Measurements from ENCODE around the gene TRAM2.

The TRAM2 gene

GRCh38 chr6:52566201-52566600 is 10.7 kb downstream of the TRAM2 start:
- ATAC-seq, result no peak

GRCh38 chr6:52564856-52565255 is 12.0 kb downstream of the TRAM2 start:
- no peak for ATAC-seq

GRCh38 chr6:52562911-52563310 is 13.9 kb downstream of the TRAM2 start:
- ATAC-seq, result no peak

- no peak for ATAC-seq
Observed at GRCh38 chr6:52560462-52560861, 16.4 kb downstream of the TRAM2 start.

- ATAC-seq, result no peak
Observed at GRCh38 chr6:52558266-52559000, 18.4 kb downstream of the TRAM2 start.

GRCh38 chr6:52557389-52558265 is 19.2 kb downstream of the TRAM2 start:
- ATAC-seq, result no peak

GRCh38 chr6:52555518-52556233 is 21.2 kb downstream of the TRAM2 start:
- ATAC-seq, result no peak

- no peak for ATAC-seq
Observed at GRCh38 chr6:52554684-52555280, 22.1 kb downstream of the TRAM2 start.

- no peak for ATAC-seq
Observed at GRCh38 chr6:52553719-52554118, 23.1 kb downstream of the TRAM2 start.

- ATAC-seq, result no peak
Observed at GRCh38 chr6:52553158-52553557, 23.7 kb downstream of the TRAM2 start.

- ATAC-seq, result no peak
Observed at GRCh38 chr6:52552278-52552643, 24.6 kb downstream of the TRAM2 start.

- no peak for ATAC-seq
Observed at GRCh38 chr6:52551483-52552277, 25.2 kb downstream of the TRAM2 start.

- ATAC-seq, result no peak
Observed at GRCh38 chr6:52550870-52551269, 26.0 kb downstream of the TRAM2 start.

GRCh38 chr6:52550014-52550575 is 26.8 kb downstream of the TRAM2 start:
- no peak for ATAC-seq

- ATAC-seq, result no peak
Observed at GRCh38 chr6:52549428-52549827, 27.4 kb downstream of the TRAM2 start.

GRCh38 chr6:52548999-52549398 is 27.9 kb downstream of the TRAM2 start:
- ATAC-seq, result no peak

- ATAC-seq, result no peak
Observed at GRCh38 chr6:52548353-52548713, 28.5 kb downstream of the TRAM2 start.

GRCh38 chr6:52547647-52548352 is 29.1 kb downstream of the TRAM2 start:
- ATAC-seq, result no peak

GRCh38 chr6:52546678-52547077 is 30.2 kb downstream of the TRAM2 start:
- peak in 1 of 2 donors; percentile 38 for ATAC-seq

- ATAC-seq, result peak in 1 of 2 donors; percentile 24
Observed at GRCh38 chr6:52546192-52546591, 30.7 kb downstream of the TRAM2 start.

Measured in activated CD4-positive, CD25-positive, alpha-beta regulatory T cell treated with anti-CD3 and anti-CD28 coated beads, Interleukin-2, amount 50 U/mL, for 24 hours (primary cell).